Lung (tissue), 12 donors: ENCODE measurements around the gene TSEN15. TPM values are rescaled to one million over a fixed set of nuclear protein-coding genes. Genes with fewer than 3 reads are reported as not detected.
A peak's percentile ranks its signal among the peaks of the same experiment; 100 is the strongest.

ENCODE experiments used
- ATAC-seq: fragments of 200-7000 bp; cut with Tn5 transposase; one replicate; pipeline ENCODE4 v1.9.1; 2020; ENCODE audit warnings: moderate number of reproducible peaks; ENCODE audit not compliant: insufficient read depth, low FRiP score
- DNase-seq, 3 donors: peaks; one replicate each; pipeline ENCODE4 v3.0.0-alpha.2; 2013 to 2017
- H3K27ac ChIP-seq, 2 donors: one replicate each; pipeline ENCODE4 v1.5.1; 2013; ENCODE audit warnings: mild to moderate bottlenecking in 2 of 2, moderate library complexity in 2 of 2, control low read depth in 1 of 2, inconsistent platforms in 1 of 2, low read depth in 1 of 2, low read length in 1 of 2
- H3K27me3 ChIP-seq, 3 donors: one replicate each; pipeline ENCODE4 v1.5.1; 2013; ENCODE audit warnings: low read length in 2 of 3; ENCODE audit not compliant: control insufficient read depth in 3 of 3, insufficient read depth in 3 of 3
- H3K36me3 ChIP-seq, 4 donors: one replicate each; pipeline ENCODE4 v1.5.1; 2013; ENCODE audit warnings: low read length in 4 of 4, mild to moderate bottlenecking in 1 of 4, moderate library complexity in 1 of 4; ENCODE audit not compliant: control insufficient read depth in 4 of 4, insufficient read depth in 4 of 4
- H3K4me1 ChIP-seq, 5 donors: one replicate each; pipeline ENCODE4 v1.5.1; 2013; ENCODE audit warnings: low read length in 5 of 5, mild to moderate bottlenecking in 2 of 5, moderate library complexity in 1 of 5; ENCODE audit not compliant: control insufficient read depth in 5 of 5, insufficient read depth in 5 of 5
- H3K4me3 ChIP-seq: one replicate; pipeline ENCODE4 v1.5.1; 2013; ENCODE audit warnings: mild to moderate bottlenecking, control low read depth, moderate library complexity
- H3K9ac ChIP-seq, 2 donors: one replicate each; pipeline ENCODE4 v1.5.1; 2013; ENCODE audit warnings: low read length in 2 of 2, control low read depth in 1 of 2; ENCODE audit not compliant: insufficient read depth in 1 of 2
- H3K9me3 ChIP-seq, 4 donors: one replicate each; pipeline ENCODE4 v1.5.1; 2013; ENCODE audit warnings: low read length in 3 of 4, mild to moderate bottlenecking in 1 of 4, moderate library complexity in 1 of 4; ENCODE audit not compliant: control insufficient read depth in 4 of 4, insufficient read depth in 3 of 4
- WGBS, 2 donors: extraction: QIAGEN DNeasy Blood & Tissue Kit; methylation state at CpG; one replicate each; pipeline ENCODE4 v1.1.7; 2013; 5-methylcytosine and 5-hydroxymethylcytosine counted together
- polyA plus RNA-seq, 2 donors: library from polyadenylated mRNA; stranded (reverse); fragments of 200-250 nt; gene quantifications; one replicate each; pipeline ENCODE4 v1.2.1, GENCODE V29; 2013
- total RNA-seq, 2 donors: library from RNA; depleted of rRNA in 1 of 2; stranded (reverse); fragments of >200 nt in 1 of 2; gene quantifications; one replicate each; pipeline ENCODE4 v1.2.1, GENCODE V29; 2014 to 2021
- TF ChIP-seq, protein P1 (sequence below): IDR thresholded peaks from 2 replicates; pipeline ENCODE4 v1.5.1; 2012; ENCODE audit warnings: mild to moderate bottlenecking; ENCODE audit errors: control extremely low read depth, extremely low read depth
- donor health status: control.
- donor health status: control.
- donor health status: Bipolar disorder and iron deficiency.
- donor health status: healthy.
- donor health status: DM: yes; HTN: yes; CAD: no.

The TSEN15 gene
- total and polyA plus RNA-seq, 4 donors, result 18.8 to 32.8 (median 31.1) TPM

DNA sequence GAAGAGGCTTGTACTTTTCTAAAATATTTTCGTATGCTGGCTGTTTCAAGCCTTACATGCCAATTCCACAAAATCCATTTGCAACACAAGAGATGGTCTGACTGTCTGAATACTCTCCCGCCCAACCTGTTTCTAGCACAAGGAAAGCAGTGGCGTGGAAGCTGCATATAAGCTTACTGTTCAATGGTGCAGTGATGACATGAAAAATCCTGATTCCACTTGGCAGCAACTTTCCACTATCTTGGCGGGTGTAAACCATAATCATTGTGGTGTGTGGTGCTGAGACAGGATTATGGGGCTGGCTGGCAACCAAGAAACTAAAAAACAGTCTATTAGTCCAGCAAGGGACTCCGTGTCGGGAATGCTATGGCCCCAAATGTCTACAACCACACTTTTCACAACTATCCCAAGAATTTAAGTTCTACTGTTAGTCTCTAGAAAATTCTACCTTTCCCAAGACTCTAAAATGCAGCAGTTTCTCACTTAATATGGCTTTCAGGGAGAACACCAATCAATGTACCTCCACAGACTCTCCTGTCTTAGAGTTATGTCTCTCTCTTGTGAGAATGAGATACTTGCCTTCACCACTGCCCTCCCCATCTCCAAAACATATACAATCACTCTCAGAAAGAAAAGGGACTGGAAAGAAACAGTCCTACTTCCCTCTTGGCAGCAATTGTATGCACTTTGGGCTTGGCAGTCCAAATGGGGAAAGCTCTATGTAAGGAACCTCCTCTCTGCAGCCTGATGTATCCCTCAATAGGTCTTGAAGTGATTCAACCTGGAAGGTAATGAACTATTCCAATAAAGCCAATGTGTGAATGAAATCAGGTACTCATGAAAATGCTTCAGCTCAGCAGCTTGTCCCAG lies 23.5 kb upstream of the TSEN15 start:
- WGBS, 2 donors, result 78 to 80% methylated on average over 6 of the region's 6 CpGs
- Histone ChIP-seq H3K27ac (no peak overlapping the region), H3K9ac (no peak overlapping the region), H3K4me3 (no peak overlapping the region), H3K36me3 (no peaks in the 10 kb centered on the region), H3K27me3 (peaks cover 0 to 7% (median 0%) of the 10 kb centered on the region in 3 donors), H3K9me3 (no peaks in the 10 kb centered on the region), H3K4me1 (peaks cover 0 to 42% (median 9%) of the 10 kb centered on the region in 5 donors)
- DNase-seq, result peak; percentile 42 to 73 (median 67)
- ATAC-seq, result no peak
- TF ChIP-seq, protein P1, sequence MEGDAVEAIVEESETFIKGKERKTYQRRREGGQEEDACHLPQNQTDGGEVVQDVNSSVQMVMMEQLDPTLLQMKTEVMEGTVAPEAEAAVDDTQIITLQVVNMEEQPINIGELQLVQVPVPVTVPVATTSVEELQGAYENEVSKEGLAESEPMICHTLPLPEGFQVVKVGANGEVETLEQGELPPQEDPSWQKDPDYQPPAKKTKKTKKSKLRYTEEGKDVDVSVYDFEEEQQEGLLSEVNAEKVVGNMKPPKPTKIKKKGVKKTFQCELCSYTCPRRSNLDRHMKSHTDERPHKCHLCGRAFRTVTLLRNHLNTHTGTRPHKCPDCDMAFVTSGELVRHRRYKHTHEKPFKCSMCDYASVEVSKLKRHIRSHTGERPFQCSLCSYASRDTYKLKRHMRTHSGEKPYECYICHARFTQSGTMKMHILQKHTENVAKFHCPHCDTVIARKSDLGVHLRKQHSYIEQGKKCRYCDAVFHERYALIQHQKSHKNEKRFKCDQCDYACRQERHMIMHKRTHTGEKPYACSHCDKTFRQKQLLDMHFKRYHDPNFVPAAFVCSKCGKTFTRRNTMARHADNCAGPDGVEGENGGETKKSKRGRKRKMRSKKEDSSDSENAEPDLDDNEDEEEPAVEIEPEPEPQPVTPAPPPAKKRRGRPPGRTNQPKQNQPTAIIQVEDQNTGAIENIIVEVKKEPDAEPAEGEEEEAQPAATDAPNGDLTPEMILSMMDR, result no peak

DNA sequence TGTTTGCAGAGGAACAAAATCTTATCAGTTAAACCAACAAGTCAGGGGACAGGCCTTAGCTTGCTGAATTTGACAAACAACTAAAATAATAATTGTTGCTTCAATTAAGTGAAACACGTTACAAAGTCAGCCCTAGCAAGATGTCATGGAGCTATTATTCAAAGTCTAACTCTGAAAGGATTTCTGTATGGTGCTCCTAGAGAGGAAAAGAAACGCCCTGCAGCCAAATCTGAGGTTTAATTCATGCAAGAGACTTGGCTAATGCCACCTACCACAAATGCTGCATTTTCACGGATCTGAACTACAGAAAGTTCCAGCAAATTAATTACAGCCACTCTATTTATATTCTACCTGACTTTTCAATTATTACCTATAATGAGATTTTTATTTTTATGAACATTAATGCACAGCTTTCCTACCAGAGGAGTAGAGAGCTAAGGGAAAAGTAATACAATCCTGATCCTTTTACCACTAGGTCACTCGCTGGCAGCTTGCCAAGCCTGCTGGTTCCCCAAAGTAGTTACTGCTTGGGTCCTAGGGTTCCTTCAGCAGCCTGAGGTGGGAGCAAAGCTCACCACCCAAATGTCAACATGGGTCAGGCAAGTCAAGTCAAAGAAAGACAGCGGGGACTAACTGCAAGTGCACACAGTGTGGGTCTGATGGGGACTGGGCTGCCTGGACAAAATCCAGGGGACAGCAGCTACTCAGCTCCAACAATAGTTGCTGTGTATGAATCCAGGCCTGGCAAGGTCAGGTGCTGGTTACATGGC lies 22.5 kb upstream of the TSEN15 start:
- H3K4me3 ChIP-seq, result no peak overlapping the region
- H3K27ac ChIP-seq, result no peak overlapping the region
- no peak overlapping the region for H3K9ac ChIP-seq
- peaks cover 0 to 8% (median 0%) of the 10 kb centered on the region in 3 donors for H3K27me3 ChIP-seq
- no peaks in the 10 kb centered on the region for H3K9me3 ChIP-seq
- 84 to 92% methylated on average over 5 of the region's 5 CpGs for WGBS, 2 donors
- TF ChIP-seq, protein P1, result no peak
- DNase-seq, result no peak
- H3K4me1 ChIP-seq, result peaks cover 0 to 32% (median 9%) of the 10 kb centered on the region in 5 donors
- H3K36me3 ChIP-seq, result no peaks in the 10 kb centered on the region
- no peak for ATAC-seq

DNA sequence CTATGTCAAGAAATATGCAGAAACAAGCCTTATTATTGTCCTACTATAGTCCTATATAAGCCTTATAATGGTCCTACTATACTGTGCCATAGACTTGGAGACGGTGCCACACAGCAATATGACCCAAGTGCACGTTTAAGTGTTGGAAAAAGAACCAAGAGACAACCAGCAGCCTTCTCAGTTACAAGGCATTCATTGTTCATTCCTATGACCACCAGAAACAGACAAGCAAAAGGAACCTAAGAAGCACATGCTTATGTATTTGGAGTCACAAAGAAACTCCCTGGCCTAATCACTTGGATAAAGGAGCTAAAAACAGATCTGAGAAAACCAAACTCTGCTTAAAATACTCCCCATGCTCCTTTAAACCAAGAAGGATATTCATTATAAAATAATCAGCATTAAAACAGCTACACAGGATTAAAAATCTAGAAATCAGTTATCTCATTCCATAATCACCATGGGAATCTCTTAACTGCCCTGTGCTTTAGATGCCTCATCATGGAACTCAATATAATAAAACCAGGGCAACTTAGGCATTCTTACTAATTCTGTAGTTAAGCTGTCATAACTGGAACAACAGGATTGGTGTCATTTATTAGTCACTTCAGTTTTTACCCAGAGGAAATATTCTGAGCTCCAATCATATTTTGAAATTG lies 21.0 kb upstream of the TSEN15 start:
- Histone ChIP-seq H3K4me3 (no peak overlapping the region), H3K36me3 (no peaks in the 10 kb centered on the region), H3K27ac (no peak overlapping the region), H3K9me3 (no peaks in the 10 kb centered on the region), H3K9ac (no peak overlapping the region), H3K4me1 (peaks cover 0 to 21% (median 3%) of the 10 kb centered on the region in 5 donors), H3K27me3 (peaks cover 0 to 23% (median 4%) of the 10 kb centered on the region in 3 donors)
- 80% methylated on average over 2 of the region's 2 CpGs for WGBS, 2 donors
- DNase-seq, result no peak
- ATAC-seq, result no peak
- TF ChIP-seq, protein P1, result no peak
